Measurements from ENCODE around the gene SH3BP5L. TPM values are rescaled to one million over a fixed set of nuclear protein-coding genes. Genes with fewer than 3 reads are reported as not detected.

The SH3BP5L gene
- total and polyA plus RNA-seq, 2 of the 8 experiments (the other 6 are each of a cell fraction or from before 2014, with no cell fraction given): 20.2 to 28.4 TPM

GRCh38 chr1:248849152-248849551, 23.4 kb upstream of the SH3BP5L start:
- no peak overlapping the region for H3K4me2 ChIP-seq (ENCODE audit: insufficient read depth in 1 of 2, low read depth in 2 of 2, low read length in 2 of 2)
- CTCF ChIA-PET (ENCODE audit: partially characterized antibody): interaction anchor here (1.0 to 1.4 kb wide), 2 partner anchors 8 to 9 kb away, joined by 5 to 6 read pairs; partner anchors contain the start of gene ZNF692
- TF ChIP-seq SIRT6 (IDR thresholded peaks at IDR 0.05; ENCODE audit: low read length) (no peak), CHD1 (IDR thresholded peaks at IDR 0.05; ENCODE audit: low read depth, low read length) (no peak), HDAC2 (IDR thresholded peaks at IDR 0.05; ENCODE audit: borderline replicate concordance in 1 of 2, low read depth in 2 of 2, low read length in 2 of 2) (no peak), POLR2AphosphoS5 (IDR thresholded peaks at IDR 0.05; ENCODE audit: low read depth, low read length) (no peak), PHF8 (conservative IDR thresholded peaks at IDR 0.05; ENCODE audit: low read depth, low read length) (no peak), BCL11A (IDR thresholded peaks at IDR 0.05; ENCODE audit: low read depth in 2 of 2, low read length in 2 of 2) (no peak), YY1 (IDR thresholded peaks at IDR 0.05; ENCODE audit: low read depth, low read length) (no peak), BACH1 (IDR thresholded peaks at IDR 0.05; ENCODE audit: low read length) (no peak), CEBPB (IDR thresholded peaks at IDR 0.05; ENCODE audit: low read depth, low read length) (no peak), BRCA1 (IDR thresholded peaks at IDR 0.05; ENCODE audit: low read depth, low read length) (no peak), NANOG (IDR thresholded peaks at IDR 0.05; ENCODE audit: insufficient read depth, low read depth, low read length, poor library complexity, severe bottlenecking) (no peak), CHD2 (IDR thresholded peaks at IDR 0.05; ENCODE audit: low read length) (no peak), POU5F1 (IDR thresholded peaks at IDR 0.05; ENCODE audit: low read depth, low read length) (no peak)
- TF ChIP-seq, protein P1, sequence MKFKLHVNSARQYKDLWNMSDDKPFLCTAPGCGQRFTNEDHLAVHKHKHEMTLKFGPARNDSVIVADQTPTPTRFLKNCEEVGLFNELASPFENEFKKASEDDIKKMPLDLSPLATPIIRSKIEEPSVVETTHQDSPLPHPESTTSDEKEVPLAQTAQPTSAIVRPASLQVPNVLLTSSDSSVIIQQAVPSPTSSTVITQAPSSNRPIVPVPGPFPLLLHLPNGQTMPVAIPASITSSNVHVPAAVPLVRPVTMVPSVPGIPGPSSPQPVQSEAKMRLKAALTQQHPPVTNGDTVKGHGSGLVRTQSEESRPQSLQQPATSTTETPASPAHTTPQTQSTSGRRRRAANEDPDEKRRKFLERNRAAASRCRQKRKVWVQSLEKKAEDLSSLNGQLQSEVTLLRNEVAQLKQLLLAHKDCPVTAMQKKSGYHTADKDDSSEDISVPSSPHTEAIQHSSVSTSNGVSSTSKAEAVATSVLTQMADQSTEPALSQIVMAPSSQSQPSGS (IDR thresholded peaks at IDR 0.05; ENCODE audit: low read length): no peak

More at GRCh38 chr1:248849152-248849551, 23.4 kb upstream of the SH3BP5L start:
- Histone ChIP-seq H3K14ac (ENCODE audit: insufficient read length) (no peak overlapping the region), H2BK15ac (ENCODE audit: low read length) (no peak overlapping the region), H3K79me2 (ENCODE audit: control insufficient read depth in 1 of 2, insufficient read depth in 2 of 2, low read length in 2 of 2) (no peaks in the 10 kb centered on the region), H3K9ac (replicated peaks in 1 of 4; ENCODE audit: extremely low read depth in 1 of 4, low read depth in 3 of 4, low read length in 3 of 4) (no peak overlapping the region), H2BK20ac (ENCODE audit: low read length) (no peak overlapping the region), H3K36me3 (ENCODE audit: control insufficient read depth in 2 of 4, insufficient read depth in 4 of 4, low read length in 3 of 4) (peaks cover 7 to 38% (median 36%) of the 10 kb centered on the region in 4 experiments), H3K79me1 (ENCODE audit: low read depth, low read length) (0 out of 2 replicates have a peak, but pooled peaks cover 2% of the 10 kb centered on the region), H2AK5ac (ENCODE audit: low read depth, low read length) (no peak overlapping the region), H4K5ac (ENCODE audit: insufficient read length, low read depth, low read length) (no peak overlapping the region), H2BK120ac (replicated peaks; ENCODE audit: low read depth, low read length) (no peak overlapping the region), H3K18ac (ENCODE audit: extremely low read depth, low read length) (no peak overlapping the region), H2AFZ (ENCODE audit: low read length) (no peak overlapping the region), H3K4me1 (replicated peaks in 1 of 4; ENCODE audit: control insufficient read depth in 3 of 4, insufficient read depth in 4 of 4, low read length in 3 of 4) (no peaks in the 10 kb centered on the region), H4K91ac (replicated peaks; ENCODE audit: insufficient read length, low read length) (no peak overlapping the region), H2BK12ac (ENCODE audit: low read depth, low read length) (no peak overlapping the region), H2BK5ac (ENCODE audit: low read depth, low read length) (no peak overlapping the region), H3K27ac (ENCODE audit: low read depth, low read length) (no peak overlapping the region), H3K23me2 (ENCODE audit: low read depth, low read length) (no peaks in the 10 kb centered on the region), H3K4ac (replicated peaks; ENCODE audit: insufficient read length, low read depth, low read length) (no peak overlapping the region), H3K27me3 (replicated peaks in 1 of 4; ENCODE audit: control insufficient read depth in 3 of 4, extremely low read depth in 1 of 4, insufficient read depth in 3 of 4, low read length in 3 of 4) (no peaks in the 10 kb centered on the region), H3K9me3 (ENCODE audit: insufficient read depth in 2 of 2, low read depth in 1 of 2, low read length in 1 of 2) (no peaks in the 10 kb centered on the region), H3K23ac (ENCODE audit: insufficient read length) (no peak overlapping the region), H4K8ac (ENCODE audit: extremely low read depth, insufficient read depth, low read length) (no peak overlapping the region), H3K4me3 (ENCODE audit: extremely low read depth in 1 of 4, insufficient read depth in 2 of 4, low read depth in 3 of 4, low read length in 4 of 4) (no peak overlapping the region), H4K20me1 (replicated peaks in 1 of 2; ENCODE audit: control insufficient read depth in 1 of 2, insufficient read depth in 2 of 2, low read length in 2 of 2) (peaks cover 7 to 24% of the 10 kb centered on the region in 2 experiments), H3K56ac (replicated peaks; ENCODE audit: insufficient read length, low read depth, low read length) (no peak overlapping the region)
- FAIRE-seq: no peak
- WGBS, 2 experiments (ENCODE audit: extremely low coverage in 1 of 2, insufficient coverage in 1 of 2, insufficient read length in 1 of 2, insufficient replicate concordance in 2 of 2, low coverage in 1 of 2, low lambda C conversion rate in 2 of 2, missing lambda C conversion rate in 1 of 2): 80% methylated on average over 3 of the region's 3 CpGs; no CpG with 5 or more reads in 1 of the 2 experiments
- DNase-seq (ENCODE audit: low read depth in 1 of 2, low spot score in 2 of 2): no peak
- POLR2A ChIA-PET (ENCODE audit: partially characterized antibody): interaction anchor here (1.8 to 6.7 kb wide), 2 partner anchors 9 to 13 kb away, joined by 10 to 47 read pairs; partner anchors contain the start of genes ZNF672 and ZNF692

Measured in H1 (cell line).